Astrocyte of the cerebellum (primary cell): ENCODE data around the gene FBXO11.

Experiments used
- DNase-seq: peaks from one replicate; pipeline ENCODE4 v3.0.0-alpha.2; 2011; ENCODE audit warnings: low read depth
- H3K4me3 ChIP-seq: 2 replicates; pipeline ENCODE4 v1.5.1; 2011; ENCODE audit warnings: mild to moderate bottlenecking, low read depth, low read length, moderate library complexity
- in situ Hi-C: cut with HindIII; loops from 2 replicates; pipeline ENCODE4 v1.10.0; 2017; ENCODE audit warnings: low sequenced_read_pairs
- TF ChIP-seq, protein P1 (sequence below): IDR thresholded peaks from 2 replicates; pipeline ENCODE4 v1.5.1; 2012; ENCODE audit warnings: low read length, low read depth, moderate library complexity, mild to moderate bottlenecking; ENCODE audit errors: missing control alignments

The FBXO11 gene

GRCh38 chr2:47906157-47907038, at the start of gene FBXO11:
Gene FBXO11 (minus strand): TSS chr2:47906498. CDS start chr2:47905720, 778 bp downstream.
- in situ Hi-C loops = no loop called here
- H3K4me3 ChIP-seq = peak within 1 kb of the TSS; percentile 95
- DNase-seq = peak; percentile 97
- TF ChIP-seq, protein P1, sequence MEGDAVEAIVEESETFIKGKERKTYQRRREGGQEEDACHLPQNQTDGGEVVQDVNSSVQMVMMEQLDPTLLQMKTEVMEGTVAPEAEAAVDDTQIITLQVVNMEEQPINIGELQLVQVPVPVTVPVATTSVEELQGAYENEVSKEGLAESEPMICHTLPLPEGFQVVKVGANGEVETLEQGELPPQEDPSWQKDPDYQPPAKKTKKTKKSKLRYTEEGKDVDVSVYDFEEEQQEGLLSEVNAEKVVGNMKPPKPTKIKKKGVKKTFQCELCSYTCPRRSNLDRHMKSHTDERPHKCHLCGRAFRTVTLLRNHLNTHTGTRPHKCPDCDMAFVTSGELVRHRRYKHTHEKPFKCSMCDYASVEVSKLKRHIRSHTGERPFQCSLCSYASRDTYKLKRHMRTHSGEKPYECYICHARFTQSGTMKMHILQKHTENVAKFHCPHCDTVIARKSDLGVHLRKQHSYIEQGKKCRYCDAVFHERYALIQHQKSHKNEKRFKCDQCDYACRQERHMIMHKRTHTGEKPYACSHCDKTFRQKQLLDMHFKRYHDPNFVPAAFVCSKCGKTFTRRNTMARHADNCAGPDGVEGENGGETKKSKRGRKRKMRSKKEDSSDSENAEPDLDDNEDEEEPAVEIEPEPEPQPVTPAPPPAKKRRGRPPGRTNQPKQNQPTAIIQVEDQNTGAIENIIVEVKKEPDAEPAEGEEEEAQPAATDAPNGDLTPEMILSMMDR = peak; percentile 78

DNA sequence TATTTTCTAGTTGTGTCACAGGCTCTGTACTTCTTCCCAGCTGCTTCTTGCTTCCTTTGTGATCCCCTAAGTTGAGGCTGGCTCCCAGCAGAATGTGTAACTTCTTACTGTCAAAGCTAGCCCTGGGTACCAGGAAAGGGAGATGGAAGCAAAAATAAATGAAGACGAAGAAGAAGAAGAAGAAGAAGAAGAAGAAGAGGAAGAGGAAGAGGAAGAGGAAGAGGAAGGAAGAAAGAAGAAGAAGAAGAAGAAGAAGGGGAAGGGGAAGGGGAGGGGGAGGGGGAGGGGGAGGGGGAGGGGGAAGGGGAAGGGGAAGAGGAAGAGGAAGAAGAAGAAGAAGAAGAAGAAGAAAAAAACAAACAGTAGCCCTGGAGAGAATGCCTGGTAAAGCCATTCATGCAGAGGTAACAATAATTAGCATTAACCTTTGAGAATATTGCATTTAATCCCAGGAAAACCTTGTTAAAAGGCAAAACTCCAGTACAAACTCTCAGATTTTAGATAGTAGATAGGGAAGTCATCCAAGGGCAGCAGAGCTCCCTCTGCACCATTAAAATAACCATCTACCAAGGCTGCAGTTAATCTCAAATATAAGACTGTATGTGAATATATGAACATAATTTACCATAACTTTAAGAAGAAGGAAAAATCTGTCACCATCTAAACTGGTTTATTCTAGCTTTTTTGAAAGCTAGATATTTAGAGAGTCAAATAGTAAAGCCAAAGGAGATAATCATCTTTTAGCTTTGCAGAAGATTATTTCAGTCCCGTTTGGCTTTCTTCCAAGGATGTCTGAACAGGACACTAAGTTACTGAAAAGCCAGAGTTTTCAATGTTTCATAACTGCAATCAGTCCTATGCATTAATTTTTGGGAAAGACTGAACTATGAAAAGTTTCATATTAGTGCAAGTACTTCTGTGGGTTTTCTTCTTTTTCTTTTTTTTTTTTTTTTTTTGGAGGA, 44.3 kb upstream of the FBXO11 start:
- in situ Hi-C loops = no loop called here
- H3K4me3 ChIP-seq = no peak overlapping the region
- TF ChIP-seq, protein P1 = no peak
- no peak for DNase-seq

GRCh38 chr2:47946593-47946992, 40.3 kb upstream of the FBXO11 start:
- no peak overlapping the region for H3K4me3 ChIP-seq
- no peak for DNase-seq
- in situ Hi-C loops = no loop called here
- TF ChIP-seq, protein P1 = no peak

DNA sequence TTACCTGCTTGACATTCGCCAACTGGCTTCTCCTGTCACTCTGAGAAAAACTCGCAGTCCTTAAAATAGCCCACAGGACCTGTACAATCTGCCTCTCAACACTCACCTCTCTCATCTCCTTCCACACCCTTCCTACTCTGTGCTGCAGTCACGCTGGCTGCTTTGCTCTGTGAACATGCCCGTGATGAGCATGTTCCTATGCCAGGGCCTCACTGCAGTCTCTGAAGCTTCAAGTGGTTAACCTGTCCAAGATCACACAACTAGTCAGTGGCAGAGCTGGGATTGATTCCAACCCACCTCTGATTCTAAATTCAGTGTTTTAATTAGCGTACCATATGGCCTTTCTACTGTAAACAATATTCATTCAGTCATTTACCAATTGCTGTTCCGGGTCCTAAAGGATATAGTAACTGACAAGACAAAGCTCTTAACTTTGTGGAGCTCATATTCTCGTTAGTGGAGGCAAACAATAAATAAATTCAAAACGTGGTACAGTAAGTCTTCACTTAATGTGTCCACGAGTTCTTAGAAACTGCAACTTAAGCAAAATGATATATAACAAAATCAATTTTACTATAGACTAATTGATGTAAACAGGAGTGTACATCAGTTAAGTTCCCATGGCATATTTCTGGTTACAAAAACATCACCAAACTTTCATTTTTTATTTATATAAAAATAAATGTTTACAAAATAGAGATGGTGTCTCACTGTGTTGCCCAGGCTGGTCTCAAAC, 38.9 kb upstream of the FBXO11 start:
- in situ Hi-C loops = no loop called here
- DNase-seq = no peak
- TF ChIP-seq, protein P1 = no peak
- no peak overlapping the region for H3K4me3 ChIP-seq

- no peak overlapping the region for H3K4me3 ChIP-seq
- DNase-seq = no peak
- in situ Hi-C loops = no loop called here
- TF ChIP-seq, protein P1 = no peak
Measured at GRCh38 chr2:47941936-47942335, 35.6 kb upstream of the FBXO11 start.

- DNase-seq = no peak
- H3K4me3 ChIP-seq = no peak overlapping the region
- TF ChIP-seq, protein P1 = no peak
- in situ Hi-C loops = no loop called here
Measured at GRCh38 chr2:47937677-47938076, 31.4 kb upstream of the FBXO11 start.
